CD14-positive monocyte (primary cell): ENCODE results near the gene MEX3A. TPM values are rescaled to one million over a fixed set of nuclear protein-coding genes. Genes with fewer than 3 reads are reported as not detected.

Experiments used
- DNase-seq, 3 donors: peaks; one replicate each; pipeline ENCODE4 v3.0.0-alpha.2; 2011 to 2022
- H2AFZ ChIP-seq: 2 replicates; pipeline ENCODE4 v1.6.0; 2012; ENCODE audit warnings: mild to moderate bottlenecking, low read depth, low read length, inconsistent platforms; ENCODE audit not compliant: insufficient read depth, poor library complexity, severe bottlenecking
- H3K27ac ChIP-seq, 2 donors: 1 replicate in 1 of 2; 2 replicates in 1 of 2; pipeline ENCODE4 v1.5.1; 2012 to 2013; ENCODE audit warnings: low read length in 2 of 2, control low read depth in 1 of 2, inconsistent platforms in 1 of 2, low read depth in 1 of 2, mild to moderate bottlenecking in 1 of 2
- H3K27me3 ChIP-seq, 2 donors: one replicate each; pipeline versions ENCODE4 v1.6.0 to v1.6.1; 2011 to 2013; ENCODE audit warnings: low read length in 2 of 2; ENCODE audit not compliant: control insufficient read depth in 2 of 2, insufficient read depth in 2 of 2
- H3K36me3 ChIP-seq, 2 donors: replicated peaks in 1 of 2; 1 replicate in 1 of 2; 2 replicates in 1 of 2; pipeline versions ENCODE4 v1.5.1 to v1.6.1; 2012 to 2013; ENCODE audit warnings: low read length in 2 of 2, control low read depth in 1 of 2, inconsistent platforms in 1 of 2, mild to moderate bottlenecking in 1 of 2; ENCODE audit not compliant: insufficient read depth in 2 of 2, control insufficient read depth in 1 of 2
- H3K4me1 ChIP-seq, 2 donors: 1 replicate in 1 of 2; 2 replicates in 1 of 2; pipeline versions ENCODE4 v1.5.1 to v1.6.1; 2012 to 2013; ENCODE audit warnings: low read length in 2 of 2, control low read depth in 1 of 2, inconsistent platforms in 1 of 2, mild to moderate bottlenecking in 1 of 2, moderate library complexity in 1 of 2; ENCODE audit not compliant: insufficient read depth in 2 of 2, control insufficient read depth in 1 of 2
- H3K4me2 ChIP-seq: replicated peaks from 2 replicates; pipeline ENCODE3; 2012; ENCODE audit warnings: low read length, moderate library complexity, mild to moderate bottlenecking; ENCODE audit not compliant: poor library complexity, severe bottlenecking; ENCODE audit errors: extremely low read depth
- H3K4me3 ChIP-seq, 3 experiments: fragments of 200-600 bp in 1 of 3; sonication (generic) in 1 of 3; replicated peaks in 1 of 3; 1 replicate in 2 of 3; 2 replicates in 1 of 3; pipeline ENCODE4 v1.5.1; 2011 to 2013; ENCODE audit warnings: low read length in 3 of 3, mild to moderate bottlenecking in 3 of 3, control low read depth in 2 of 3, low read depth in 2 of 3, inconsistent platforms in 1 of 3, moderate library complexity in 1 of 3
- H3K79me2 ChIP-seq: 2 replicates; pipeline ENCODE4 v1.6.0; 2012; ENCODE audit warnings: mild to moderate bottlenecking, control low read depth, inconsistent platforms, low read length, moderate library complexity; ENCODE audit not compliant: insufficient read depth
- H3K9ac ChIP-seq: 2 replicates; pipeline ENCODE4 v1.6.0; 2017; ENCODE audit warnings: low read length, mild to moderate bottlenecking; ENCODE audit not compliant: insufficient read depth, poor library complexity, severe bottlenecking
- H3K9me3 ChIP-seq, 2 donors: replicated peaks in 1 of 2; 1 replicate in 1 of 2; 2 replicates in 1 of 2; pipeline versions ENCODE4 v1.5.1 to v1.6.1; 2012 to 2013; ENCODE audit warnings: low read length in 2 of 2, control low read depth in 1 of 2; ENCODE audit not compliant: control insufficient read depth in 1 of 2, insufficient read depth in 1 of 2
- H4K20me1 ChIP-seq: 2 replicates; pipeline ENCODE4 v1.6.0; 2012; ENCODE audit warnings: mild to moderate bottlenecking, low read length, control low read depth, moderate library complexity; ENCODE audit not compliant: insufficient read depth
- H3K27ac Mint-ChIP-seq, 7 donors: one replicate each; pipeline ENCODE4 v1.8.0; 2020; ENCODE audit warnings: mild to moderate bottlenecking in 7 of 7, mixed read lengths in 7 of 7, moderate library complexity in 6 of 7, inconsistent platforms in 2 of 7
- H3K27me3 Mint-ChIP-seq, 3 donors: one replicate each; pipeline ENCODE4 v1.8.0; 2021 to 2022; ENCODE audit warnings: low read depth in 3 of 3, mild to moderate bottlenecking in 3 of 3, mixed read lengths in 3 of 3, moderate library complexity in 3 of 3, inconsistent platforms in 1 of 3
- H3K36me3 Mint-ChIP-seq, 2 donors: one replicate each; pipeline ENCODE4 v1.8.0; 2020; ENCODE audit warnings: mixed read lengths in 2 of 2, inconsistent platforms in 1 of 2, mild to moderate bottlenecking in 1 of 2
- H3K4me1 Mint-ChIP-seq: one replicate; pipeline ENCODE4 v1.8.0; 2020; ENCODE audit warnings: mild to moderate bottlenecking, mixed read lengths
- H3K4me3 Mint-ChIP-seq, 2 donors: one replicate each; pipeline ENCODE4 v1.8.0; 2020; ENCODE audit warnings: mild to moderate bottlenecking in 2 of 2, mixed read lengths in 2 of 2, moderate library complexity in 1 of 2
- H3K9me3 Mint-ChIP-seq, 7 donors: one replicate each; pipeline ENCODE4 v1.8.0; 2020 to 2022; ENCODE audit warnings: mixed read lengths in 7 of 7, mild to moderate bottlenecking in 6 of 7, moderate library complexity in 6 of 7, inconsistent platforms in 2 of 7
- WGBS: methylation state at CpG from one replicate; pipeline ENCODE4 v1.1.5; 2013; ENCODE audit warnings: missing lambda C conversion rate; ENCODE audit not compliant: insufficient coverage; 5-methylcytosine and 5-hydroxymethylcytosine counted together
- intact Hi-C, 2 donors: fragments of 100-400 bp; cut with micrococcal nuclease; formaldehyde crosslinking; loops; one replicate each; pipeline versions ENCODE4 v1.15.0 to v1.15.1; 2023
- polyA plus RNA-seq, 3 donors: library from polyadenylated mRNA; depleted of rRNA in 1 of 3; unstranded in 2 of 3; stranded (reverse) in 1 of 3; fragments of 300-500 nt in 2 of 3; fragments of >200 nt in 1 of 3; fragmentation: Illumina TruSeq in 2 of 3; gene quantifications; 1 replicate in 2 of 3; 2 replicates in 1 of 3; pipeline ENCODE4 v1.2.3, GENCODE V29; 2012 to 2021
- TF ChIP-seq, protein P1 (sequence below): fragments of 200-600 bp; IDR thresholded peaks from one replicate; pipeline ENCODE4 v1.8.0; 2022; ENCODE audit warnings: antibody characterized with exemption, mild to moderate bottlenecking

MEX3A gene
- polyA plus RNA-seq, 3 donors: not detected

DNA sequence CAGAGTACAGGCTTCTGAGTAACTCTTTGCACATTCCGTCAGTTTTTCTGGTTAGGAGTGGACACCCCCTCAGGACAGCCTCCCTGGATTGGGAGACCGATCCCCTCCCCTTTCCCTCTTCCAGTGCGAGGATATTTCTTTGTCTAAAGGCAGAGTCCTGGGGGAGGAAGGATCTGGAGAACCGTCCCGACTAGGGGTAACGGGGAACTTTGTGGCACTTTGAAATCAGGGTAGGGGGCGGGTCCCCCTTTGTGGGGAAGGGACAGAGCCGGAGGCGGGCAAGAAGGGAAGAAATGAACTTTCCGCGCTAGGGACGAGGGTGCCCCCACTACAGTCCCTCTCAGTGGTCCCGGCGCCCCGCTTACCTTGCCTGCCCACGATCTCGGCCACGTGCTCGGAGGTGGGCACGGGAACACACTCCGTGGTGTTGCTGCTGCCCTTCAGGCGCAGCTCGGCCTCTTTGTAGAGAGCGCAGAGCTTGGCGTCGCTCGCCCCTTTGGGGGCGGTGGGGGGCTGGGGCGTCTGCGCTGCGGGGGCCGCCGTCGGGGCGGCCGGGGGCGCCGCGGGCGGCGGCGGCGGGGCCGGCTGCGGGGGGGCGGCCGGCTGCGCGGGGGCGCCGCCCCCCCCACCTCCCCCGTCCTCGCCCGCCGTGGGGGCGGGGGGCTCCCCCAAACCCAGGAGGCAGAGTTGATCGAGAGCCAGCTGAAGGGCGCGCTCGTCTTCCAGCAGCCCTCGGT lies 917 bp downstream of the MEX3A start:
- Mint-ChIP-seq H3K27me3 (peaks cover 86 to 99% (median 90%) of the 10 kb centered on the region in 3 donors), H3K9me3 (peaks cover 0 to 18% (median 4%) of the 10 kb centered on the region in 7 donors), H3K36me3 (peaks cover 7 to 8% of the 10 kb centered on the region in 2 donors), H3K4me3 (peak overlapping the region; percentile 39 to 90), H3K4me1 (peaks cover 20% of the 10 kb centered on the region), H3K27ac (no peak overlapping the region)
- H3K4me1 ChIP-seq: peaks cover 15 to 26% of the 10 kb centered on the region in 2 donors
- no peaks in the 10 kb centered on the region for H3K36me3 ChIP-seq
- TF ChIP-seq, protein P1, sequence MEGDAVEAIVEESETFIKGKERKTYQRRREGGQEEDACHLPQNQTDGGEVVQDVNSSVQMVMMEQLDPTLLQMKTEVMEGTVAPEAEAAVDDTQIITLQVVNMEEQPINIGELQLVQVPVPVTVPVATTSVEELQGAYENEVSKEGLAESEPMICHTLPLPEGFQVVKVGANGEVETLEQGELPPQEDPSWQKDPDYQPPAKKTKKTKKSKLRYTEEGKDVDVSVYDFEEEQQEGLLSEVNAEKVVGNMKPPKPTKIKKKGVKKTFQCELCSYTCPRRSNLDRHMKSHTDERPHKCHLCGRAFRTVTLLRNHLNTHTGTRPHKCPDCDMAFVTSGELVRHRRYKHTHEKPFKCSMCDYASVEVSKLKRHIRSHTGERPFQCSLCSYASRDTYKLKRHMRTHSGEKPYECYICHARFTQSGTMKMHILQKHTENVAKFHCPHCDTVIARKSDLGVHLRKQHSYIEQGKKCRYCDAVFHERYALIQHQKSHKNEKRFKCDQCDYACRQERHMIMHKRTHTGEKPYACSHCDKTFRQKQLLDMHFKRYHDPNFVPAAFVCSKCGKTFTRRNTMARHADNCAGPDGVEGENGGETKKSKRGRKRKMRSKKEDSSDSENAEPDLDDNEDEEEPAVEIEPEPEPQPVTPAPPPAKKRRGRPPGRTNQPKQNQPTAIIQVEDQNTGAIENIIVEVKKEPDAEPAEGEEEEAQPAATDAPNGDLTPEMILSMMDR: no peak
- no peak overlapping the region for H3K4me3 ChIP-seq
- DNase-seq: no peak
- WGBS: 3% methylated on average over 37 of the region's 61 CpGs
- H3K9ac ChIP-seq: no peak overlapping the region
- H3K27me3 ChIP-seq: peaks cover 37 to 93% of the 10 kb centered on the region in 2 donors
- no peaks in the 10 kb centered on the region for H3K79me2 ChIP-seq
- H3K4me2 ChIP-seq: peak overlapping the region; percentile 93
- intact Hi-C loops: no loop called here
- peaks cover 0 to 4% of the 10 kb centered on the region in 2 donors for H3K9me3 ChIP-seq
- no peaks in the 10 kb centered on the region for H4K20me1 ChIP-seq
- H3K27ac ChIP-seq: no peak overlapping the region
- H2AFZ ChIP-seq: peak overlapping the region; percentile 84

DNA sequence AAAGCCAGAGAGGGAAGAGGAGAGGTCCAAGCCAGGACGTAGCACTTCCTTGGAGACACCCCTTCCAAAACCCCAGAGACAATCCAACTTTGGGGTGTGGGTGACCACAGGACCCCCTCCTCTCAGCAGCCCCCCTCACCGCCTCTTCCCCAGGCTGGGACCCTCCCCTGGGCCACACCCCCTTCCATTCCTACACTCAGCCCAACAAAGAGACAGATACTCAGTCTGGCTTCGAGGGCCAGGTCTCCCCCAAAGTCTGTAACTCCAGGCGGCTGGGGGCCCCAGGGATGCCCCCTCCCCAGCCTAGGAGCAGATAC lies 1.4 kb downstream of the MEX3A start:
- intact Hi-C loops: no loop called here
- 79% methylated on average over 3 of the region's 4 CpGs for WGBS
- Mint-ChIP-seq H3K27me3 (peaks cover 86 to 99% (median 90%) of the 10 kb centered on the region in 3 donors), H3K4me3 (peak overlapping the region in 1 of 2 donors; percentile 76), H3K36me3 (peaks cover 7 to 8% of the 10 kb centered on the region in 2 donors), H3K4me1 (peaks cover 24% of the 10 kb centered on the region), H3K9me3 (peaks cover 0 to 20% (median 4%) of the 10 kb centered on the region in 7 donors), H3K27ac (no peak overlapping the region)
- Histone ChIP-seq H3K4me1 (peaks cover 18 to 31% of the 10 kb centered on the region in 2 donors), H2AFZ (no peak overlapping the region), H3K27me3 (peaks cover 38 to 93% of the 10 kb centered on the region in 2 donors), H3K27ac (no peak overlapping the region), H3K36me3 (no peaks in the 10 kb centered on the region), H4K20me1 (no peaks in the 10 kb centered on the region), H3K79me2 (no peaks in the 10 kb centered on the region), H3K9ac (no peak overlapping the region), H3K4me2 (no peak overlapping the region), H3K4me3 (no peak overlapping the region), H3K9me3 (peaks cover 0 to 4% of the 10 kb centered on the region in 2 donors)
- TF ChIP-seq, protein P1: no peak
- DNase-seq: no peak
